Neural cell (in vitro differentiated cells): Measurements from ENCODE around the gene APOC3. TPM values are rescaled to one million over a fixed set of nuclear protein-coding genes. Genes with fewer than 3 reads are reported as not detected.
"Not testable (repeated sequence)": the region's sequence is repeated elsewhere in the genome, so short reads cannot be mapped to it uniquely, and the experiment has no call there.

Source experiments
- H2AFZ ChIP-seq: fragments of 200-600, 300-800 bp; sonication (generic), shearing (Covaris generic); 2 replicates; pipeline ENCODE4 v1.6.0; 2014; ENCODE audit warnings: low read depth, mild to moderate bottlenecking, antibody characterized with exemption, low read length, moderate library complexity
- H3F3A ChIP-seq: fragments of 200-600 bp; shearing (Covaris generic); 2 replicates; pipeline ENCODE4 v1.6.1; 2016; ENCODE audit warnings: mild to moderate bottlenecking, moderate library complexity, mixed read lengths, antibody characterized with exemption, low read length; ENCODE audit not compliant: insufficient read depth, poor library complexity, severe bottlenecking
- H3K27ac ChIP-seq: fragments of 200-600, 300-800 bp; sonication (generic), shearing (Covaris generic); 2 replicates; pipeline ENCODE4 v1.5.1; 2014; ENCODE audit warnings: mild to moderate bottlenecking, low read length, moderate library complexity
- H3K27me3 ChIP-seq: fragments of 300-800, 200-600 bp; sonication (generic), shearing (Covaris generic); 2 replicates; pipeline ENCODE4 v1.6.0; 2014; ENCODE audit warnings: mild to moderate bottlenecking, low read depth, low read length, moderate library complexity; ENCODE audit not compliant: insufficient read depth
- H3K36me3 ChIP-seq: fragments of 300-800, 200-600 bp; sonication (generic), shearing (Covaris generic); 2 replicates; pipeline ENCODE4 v1.5.1; 2014; ENCODE audit warnings: mild to moderate bottlenecking, antibody characterized with exemption, low read length, moderate library complexity; ENCODE audit not compliant: insufficient read depth
- H3K4me2 ChIP-seq: fragments of 300-800, 200-600 bp; sonication (generic), shearing (Covaris generic); 2 replicates; pipeline ENCODE4 v1.6.0; 2014; ENCODE audit warnings: mild to moderate bottlenecking, low read length
- H3K4me3 ChIP-seq: fragments of 300-800, 200-600 bp; sonication (generic), shearing (Covaris generic); 2 replicates; pipeline ENCODE4 v1.5.1; 2014; ENCODE audit warnings: mild to moderate bottlenecking, low read length, moderate library complexity
- H3K79me2 ChIP-seq: fragments of 200-600 bp; shearing (Covaris generic); replicated peaks from 2 replicates; pipeline ENCODE4 v1.6.0; 2014; ENCODE audit warnings: mild to moderate bottlenecking, low read length, moderate library complexity; ENCODE audit not compliant: insufficient read depth
- H3K9ac ChIP-seq: fragments of 300-800, 200-600 bp; sonication (generic), shearing (Covaris generic); 2 replicates; pipeline ENCODE4 v1.6.1; 2016; ENCODE audit warnings: mild to moderate bottlenecking, low read length, mixed read lengths
- H3K9me2 ChIP-seq: fragments of 200-600 bp; shearing (Covaris generic); 2 replicates; pipeline ENCODE4 v1.6.1; 2016; ENCODE audit warnings: mild to moderate bottlenecking, low read length, mixed read lengths; ENCODE audit not compliant: insufficient read depth
- H3K9me3 ChIP-seq: fragments of 200-600, 300-800 bp; sonication (generic), shearing (Covaris generic); 2 replicates; pipeline ENCODE4 v1.6.1; 2016; ENCODE audit warnings: mild to moderate bottlenecking, mixed run types, low read length, moderate library complexity, mixed read lengths
- H4K20me1 ChIP-seq: fragments of 200-600 bp; shearing (Covaris generic); 2 replicates; pipeline ENCODE4 v1.6.1; 2016; ENCODE audit warnings: mild to moderate bottlenecking, mixed run types; ENCODE audit not compliant: insufficient read depth
- CTCF ChIP-seq: fragments of 450-650 bp; IDR thresholded peaks from 2 replicates; pipeline ENCODE4 v1.5.1; 2014; ENCODE audit warnings: antibody characterized with exemption, mild to moderate bottlenecking, moderate library complexity; ENCODE audit not compliant: poor library complexity, severe bottlenecking
- EP300 ChIP-seq: fragments of 450-650 bp; conservative IDR thresholded peaks from 2 replicates; pipeline ENCODE4 v1.6.1; 2014; ENCODE audit warnings: antibody characterized with exemption, mild to moderate bottlenecking, moderate library complexity; ENCODE audit not compliant: poor library complexity, severe bottlenecking
- EZH2 ChIP-seq: fragments of 200-600, 300-800 bp; shearing (Covaris generic), sonication (generic); IDR thresholded peaks from 2 replicates; pipeline ENCODE4 v1.6.1; 2014; ENCODE audit warnings: antibody characterized with exemption, low read length, borderline replicate concordance, mild to moderate bottlenecking; ENCODE audit not compliant: insufficient read depth, poor library complexity, severe bottlenecking
- MXI1 ChIP-seq: fragments of 450-650 bp; conservative IDR thresholded peaks from 2 replicates; pipeline ENCODE4 v1.6.1; 2014; ENCODE audit warnings: antibody characterized with exemption, mild to moderate bottlenecking; ENCODE audit not compliant: poor library complexity, severe bottlenecking
- POLR2AphosphoS5 ChIP-seq: IDR thresholded peaks from 2 replicates; pipeline ENCODE4 v1.6.1; 2012
- RAD21 ChIP-seq: fragments of 450-650 bp; conservative IDR thresholded peaks from 2 replicates; pipeline ENCODE4 v1.6.1; 2014; ENCODE audit warnings: antibody characterized with exemption, mild to moderate bottlenecking, moderate library complexity
- REST ChIP-seq: IDR thresholded peaks from 2 replicates; pipeline ENCODE4 v1.6.1; 2012; ENCODE audit warnings: borderline replicate concordance
- SMC3 ChIP-seq: fragments of 450-650 bp; conservative IDR thresholded peaks from 2 replicates; pipeline ENCODE4 v1.6.1; 2014; ENCODE audit warnings: antibody characterized with exemption, mild to moderate bottlenecking, moderate library complexity; ENCODE audit not compliant: poor library complexity
- TAF1 ChIP-seq: IDR thresholded peaks from 2 replicates; pipeline ENCODE4 v1.6.1; 2012; ENCODE audit warnings: low read depth
- polyA plus RNA-seq: library from polyadenylated mRNA; depleted of rRNA; stranded (reverse); fragments of >200 nt; gene quantifications from 2 replicates; pipeline ENCODE4 v1.2.3, GENCODE V29; 2014

APOC3 gene
- polyA plus RNA-seq, 1 donor from 2014 or later: not detected

GRCh38 chr11:116798368-116798767, 31.3 kb upstream of the APOC3 start:
- H3K36me3 ChIP-seq: no peaks in the 10 kb centered on the region
- TF ChIP-seq CTCF: no peak
- no peak for TF ChIP-seq SMC3
- TF ChIP-seq TAF1: no peak
- TF ChIP-seq MXI1: no peak
- TF ChIP-seq EP300: no peak
- no peak for TF ChIP-seq POLR2AphosphoS5
- TF ChIP-seq REST: no peak
- TF ChIP-seq RAD21: no peak
- TF ChIP-seq EZH2: no peak
- H3K79me2 ChIP-seq: no peaks in the 10 kb centered on the region

GRCh38 chr11:116800610-116801009, 29.1 kb upstream of the APOC3 start:
- no peak for TF ChIP-seq EP300
- no peak for TF ChIP-seq RAD21
- TF ChIP-seq TAF1: no peak
- no peak for TF ChIP-seq REST
- no peak for TF ChIP-seq SMC3
- TF ChIP-seq EZH2: no peak
- no peak for TF ChIP-seq CTCF
- no peak for TF ChIP-seq POLR2AphosphoS5
- no peak for TF ChIP-seq MXI1
- Histone ChIP-seq H2AFZ (no peak overlapping the region), H3K27me3 (no peaks in the 10 kb centered on the region), H3K36me3 (no peaks in the 10 kb centered on the region), H3K9me2 (no peaks in the 10 kb centered on the region), H3K79me2 (no peaks in the 10 kb centered on the region), H3K9me3 (no peaks in the 10 kb centered on the region), H3K4me2 (no peak overlapping the region), H3F3A (no peaks in the 10 kb centered on the region), H4K20me1 (no peaks in the 10 kb centered on the region), H3K9ac (no peak overlapping the region), H3K4me3 (no peak overlapping the region), H3K27ac (no peak overlapping the region)

More at GRCh38 chr11:116798368-116798767, 31.3 kb upstream of the APOC3 start:
- Histone ChIP-seq H3K9me2 (no peaks in the 10 kb centered on the region), H3K4me3 (no peak overlapping the region), H3K9me3 (no peaks in the 10 kb centered on the region), H3K27me3 (no peaks in the 10 kb centered on the region), H3K4me2 (no peak overlapping the region), H3K27ac (no peak overlapping the region), H3K9ac (no peak overlapping the region), H4K20me1 (no peaks in the 10 kb centered on the region), H3F3A (no peaks in the 10 kb centered on the region), H2AFZ (no peak overlapping the region)

- H4K20me1 ChIP-seq, H3K79me2 ChIP-seq, H3K4me2 ChIP-seq, H3K36me3 ChIP-seq, H3K27ac ChIP-seq, H3K27me3 ChIP-seq, H3K9ac ChIP-seq, H3K4me3 ChIP-seq, H3F3A ChIP-seq, H3K9me3 ChIP-seq, H2AFZ ChIP-seq, H3K9me2 ChIP-seq: not testable (repeated sequence)
Observed at GRCh38 chr11:116801662-116802061, 28.0 kb upstream of the APOC3 start.
